ENCODE measurements around the gene HLA-DOA. TPM values are rescaled to one million over a fixed set of nuclear protein-coding genes. Genes with fewer than 3 reads are reported as not detected.

Gene HLA-DOA
- total and polyA plus RNA-seq, 10 of the 15 experiments (the other 5 are each of a cell fraction or from before 2014, with no cell fraction given) = 8.8 to 108 (median 58.3) TPM

DNA sequence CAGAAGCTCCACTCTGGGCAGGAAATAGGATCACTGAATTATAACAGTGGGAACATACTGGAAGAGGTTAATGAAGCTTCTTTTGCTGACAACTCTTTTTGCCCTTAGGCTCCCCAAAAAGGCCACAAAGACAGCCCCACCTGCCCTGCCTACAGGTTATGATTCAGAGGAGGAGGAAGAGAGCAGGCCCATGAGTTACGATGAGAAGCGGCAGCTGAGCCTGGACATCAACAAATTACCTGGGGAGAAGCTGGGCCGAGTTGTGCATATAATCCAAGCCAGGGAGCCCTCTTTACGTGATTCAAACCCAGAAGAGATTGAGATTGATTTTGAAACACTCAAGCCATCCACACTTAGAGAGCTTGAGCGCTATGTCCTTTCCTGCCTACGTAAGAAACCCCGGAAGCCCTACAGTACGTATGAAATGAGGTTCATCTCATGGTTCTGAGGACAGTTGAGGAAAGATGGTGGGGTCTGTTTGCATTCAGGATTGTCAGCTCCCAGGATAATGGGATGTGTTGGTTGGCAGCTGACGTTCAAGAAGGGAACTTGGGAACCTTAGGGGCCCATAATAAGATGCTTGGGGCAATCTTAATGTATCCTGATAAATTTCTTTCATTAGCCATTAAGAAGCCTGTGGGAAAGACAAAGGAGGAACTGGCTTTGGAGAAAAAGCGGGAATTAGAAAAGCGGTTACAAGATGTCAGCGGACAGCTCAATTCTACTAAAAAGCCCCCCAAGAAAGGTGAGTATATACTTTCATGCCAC is 29.5 kb downstream of the HLA-DOA start (continued):
- TF ChIP-seq, protein P1, sequence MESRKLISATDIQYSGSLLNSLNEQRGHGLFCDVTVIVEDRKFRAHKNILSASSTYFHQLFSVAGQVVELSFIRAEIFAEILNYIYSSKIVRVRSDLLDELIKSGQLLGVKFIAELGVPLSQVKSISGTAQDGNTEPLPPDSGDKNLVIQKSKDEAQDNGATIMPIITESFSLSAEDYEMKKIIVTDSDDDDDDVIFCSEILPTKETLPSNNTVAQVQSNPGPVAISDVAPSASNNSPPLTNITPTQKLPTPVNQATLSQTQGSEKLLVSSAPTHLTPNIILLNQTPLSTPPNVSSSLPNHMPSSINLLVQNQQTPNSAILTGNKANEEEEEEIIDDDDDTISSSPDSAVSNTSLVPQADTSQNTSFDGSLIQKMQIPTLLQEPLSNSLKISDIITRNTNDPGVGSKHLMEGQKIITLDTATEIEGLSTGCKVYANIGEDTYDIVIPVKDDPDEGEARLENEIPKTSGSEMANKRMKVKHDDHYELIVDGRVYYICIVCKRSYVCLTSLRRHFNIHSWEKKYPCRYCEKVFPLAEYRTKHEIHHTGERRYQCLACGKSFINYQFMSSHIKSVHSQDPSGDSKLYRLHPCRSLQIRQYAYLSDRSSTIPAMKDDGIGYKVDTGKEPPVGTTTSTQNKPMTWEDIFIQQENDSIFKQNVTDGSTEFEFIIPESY (IDR thresholded peaks at IDR 0.05) = no peak
- TF ChIP-seq POLR2A (IDR thresholded peaks at IDR 0.05; ENCODE audit: low read depth, low read length) (no peak; the same call in 1 of the 2 replicates), POLR2AphosphoS5 (IDR thresholded peaks at IDR 0.05; ENCODE audit: low read length) (peak; percentile 87), STAT1 (conservative IDR thresholded peaks at IDR 0.05) (no peak), MXI1 (IDR thresholded peaks at IDR 0.05; ENCODE audit: low read depth, low read length) (no peak), ZBED1 (IDR thresholded peaks at IDR 0.05; ENCODE audit: borderline replicate concordance) (peak; percentile 30; the same call in 1 of the 2 replicates), RAD51 (IDR thresholded peaks at IDR 0.05) (no peak), ETV6 (conservative IDR thresholded peaks at IDR 0.05 in 1 of 2, IDR thresholded peaks at IDR 0.05 in 1 of 2; ENCODE audit: borderline replicate concordance in 1 of 2, low read depth in 1 of 2) (no peak), IRF3 (IDR thresholded peaks at IDR 0.05) (no peak), EP300 (IDR thresholded peaks at IDR 0.05; ENCODE audit: borderline replicate concordance in 1 of 2, control insufficient read depth in 1 of 2, low read depth in 2 of 2, low read length in 2 of 2) (no peak), IRF5 (IDR thresholded peaks at IDR 0.05; ENCODE audit: borderline replicate concordance) (no peak)
- TF ChIP-seq, protein P2, sequence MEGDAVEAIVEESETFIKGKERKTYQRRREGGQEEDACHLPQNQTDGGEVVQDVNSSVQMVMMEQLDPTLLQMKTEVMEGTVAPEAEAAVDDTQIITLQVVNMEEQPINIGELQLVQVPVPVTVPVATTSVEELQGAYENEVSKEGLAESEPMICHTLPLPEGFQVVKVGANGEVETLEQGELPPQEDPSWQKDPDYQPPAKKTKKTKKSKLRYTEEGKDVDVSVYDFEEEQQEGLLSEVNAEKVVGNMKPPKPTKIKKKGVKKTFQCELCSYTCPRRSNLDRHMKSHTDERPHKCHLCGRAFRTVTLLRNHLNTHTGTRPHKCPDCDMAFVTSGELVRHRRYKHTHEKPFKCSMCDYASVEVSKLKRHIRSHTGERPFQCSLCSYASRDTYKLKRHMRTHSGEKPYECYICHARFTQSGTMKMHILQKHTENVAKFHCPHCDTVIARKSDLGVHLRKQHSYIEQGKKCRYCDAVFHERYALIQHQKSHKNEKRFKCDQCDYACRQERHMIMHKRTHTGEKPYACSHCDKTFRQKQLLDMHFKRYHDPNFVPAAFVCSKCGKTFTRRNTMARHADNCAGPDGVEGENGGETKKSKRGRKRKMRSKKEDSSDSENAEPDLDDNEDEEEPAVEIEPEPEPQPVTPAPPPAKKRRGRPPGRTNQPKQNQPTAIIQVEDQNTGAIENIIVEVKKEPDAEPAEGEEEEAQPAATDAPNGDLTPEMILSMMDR (IDR thresholded peaks at IDR 0.05 in 2 of 3, conservative IDR thresholded peaks at IDR 0.05 in 1 of 3; ENCODE audit: control insufficient read depth in 2 of 3, extremely low read depth in 1 of 3, insufficient read depth in 1 of 3, low read depth in 3 of 3, low read length in 3 of 3) = no peak
